Measurements from ENCODE around the gene MYO1D. TPM values are rescaled to one million over a fixed set of nuclear protein-coding genes. Genes with fewer than 3 reads are reported as not detected.

The MYO1D gene
- total and polyA plus RNA-seq, 2 donors (not counting 3 experiments of a cell fraction or from before 2014, with no cell fraction given) = 37.8 to 85.5 TPM

DNA sequence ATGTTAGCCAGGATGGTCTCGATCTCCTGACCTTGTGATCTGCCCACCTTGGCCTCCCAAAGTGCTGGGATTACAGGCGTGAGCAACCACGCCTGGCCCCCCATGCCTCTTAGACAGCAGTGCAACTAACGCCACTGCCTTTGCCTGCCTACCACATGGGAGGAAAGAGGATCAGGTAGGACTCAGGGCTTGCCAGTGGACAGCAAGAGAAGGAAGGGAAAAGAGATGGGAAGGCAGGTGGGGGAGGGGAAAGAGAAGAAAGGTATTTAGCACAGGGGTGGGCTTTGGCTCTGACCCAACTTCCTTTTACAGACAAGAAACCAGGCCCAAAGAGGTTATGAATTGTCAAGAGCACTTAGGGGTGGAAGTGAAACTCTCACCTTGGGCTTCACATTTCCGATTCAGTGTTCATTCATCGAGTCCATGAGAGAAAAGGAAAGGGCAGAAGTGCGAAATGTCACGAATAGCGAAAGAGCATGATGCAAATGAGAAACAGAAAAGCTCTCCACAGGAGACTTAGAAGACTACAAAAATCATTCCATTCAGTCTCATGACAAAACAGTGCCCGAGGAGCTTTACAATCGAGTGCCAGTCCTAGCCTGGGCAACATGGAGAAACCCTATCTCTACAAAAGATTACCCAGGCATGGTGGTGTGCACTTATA is 353.8 kb downstream of the MYO1D start:
- FAIRE-seq (no peak), DNase-seq (ENCODE audit: low read depth, low spot score) (no peak)
- no peaks in the 10 kb centered on the region for H3K9me1 ChIP-seq (replicated peaks; ENCODE audit: control insufficient read depth, extremely low read depth, insufficient read depth, low read length)
- no peaks in the 10 kb centered on the region for H3K36me3 ChIP-seq (ENCODE audit: control insufficient read depth in 2 of 2, extremely low read depth in 1 of 2, insufficient read depth in 2 of 2, low read length in 2 of 2)
- H2AFZ ChIP-seq (ENCODE audit: low read depth, low read length) = no peak overlapping the region
- H3K27me3 ChIP-seq (ENCODE audit: control insufficient read depth in 2 of 2, insufficient read depth in 2 of 2, low read length in 2 of 2) = no peaks in the 10 kb centered on the region
- TF ChIP-seq, protein P1, sequence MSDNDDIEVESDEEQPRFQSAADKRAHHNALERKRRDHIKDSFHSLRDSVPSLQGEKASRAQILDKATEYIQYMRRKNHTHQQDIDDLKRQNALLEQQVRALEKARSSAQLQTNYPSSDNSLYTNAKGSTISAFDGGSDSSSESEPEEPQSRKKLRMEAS (IDR thresholded peaks at IDR 0.05; ENCODE audit: insufficient read depth, insufficient read length) = no peak
- no peak for TF ChIP-seq FOS (IDR thresholded peaks at IDR 0.05; ENCODE audit: borderline replicate concordance, insufficient read depth, low read length)
- TF ChIP-seq EZH2 (IDR thresholded peaks at IDR 0.05; ENCODE audit: borderline replicate concordance, low read depth, low read length, severe bottlenecking) = no peak
- no peak for TF ChIP-seq GATA2 (IDR thresholded peaks at IDR 0.05; ENCODE audit: insufficient read depth, insufficient read length, low read depth, low read length)
- TF ChIP-seq, protein P2, sequence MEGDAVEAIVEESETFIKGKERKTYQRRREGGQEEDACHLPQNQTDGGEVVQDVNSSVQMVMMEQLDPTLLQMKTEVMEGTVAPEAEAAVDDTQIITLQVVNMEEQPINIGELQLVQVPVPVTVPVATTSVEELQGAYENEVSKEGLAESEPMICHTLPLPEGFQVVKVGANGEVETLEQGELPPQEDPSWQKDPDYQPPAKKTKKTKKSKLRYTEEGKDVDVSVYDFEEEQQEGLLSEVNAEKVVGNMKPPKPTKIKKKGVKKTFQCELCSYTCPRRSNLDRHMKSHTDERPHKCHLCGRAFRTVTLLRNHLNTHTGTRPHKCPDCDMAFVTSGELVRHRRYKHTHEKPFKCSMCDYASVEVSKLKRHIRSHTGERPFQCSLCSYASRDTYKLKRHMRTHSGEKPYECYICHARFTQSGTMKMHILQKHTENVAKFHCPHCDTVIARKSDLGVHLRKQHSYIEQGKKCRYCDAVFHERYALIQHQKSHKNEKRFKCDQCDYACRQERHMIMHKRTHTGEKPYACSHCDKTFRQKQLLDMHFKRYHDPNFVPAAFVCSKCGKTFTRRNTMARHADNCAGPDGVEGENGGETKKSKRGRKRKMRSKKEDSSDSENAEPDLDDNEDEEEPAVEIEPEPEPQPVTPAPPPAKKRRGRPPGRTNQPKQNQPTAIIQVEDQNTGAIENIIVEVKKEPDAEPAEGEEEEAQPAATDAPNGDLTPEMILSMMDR (IDR thresholded peaks at IDR 0.05; ENCODE audit: extremely low read depth in 1 of 2, insufficient read depth in 1 of 2, low read depth in 1 of 2, low read length in 2 of 2) = no peak
- TF ChIP-seq POLR2AphosphoS5 (IDR thresholded peaks at IDR 0.05; ENCODE audit: insufficient read depth, low read depth, low read length) = no peak
- H3K9me3 ChIP-seq (replicated peaks; ENCODE audit: control insufficient read depth, insufficient read depth, low read length) = no peaks in the 10 kb centered on the region
- ChIA-PET POLR2A (interaction anchor here (0.5 kb wide), 1 partner anchor 13 kb away, joined by 5 read pairs; no protein-coding TSS in a partner anchor), CTCF (no interaction called here)
- H3K79me2 ChIP-seq (ENCODE audit: control insufficient read depth, insufficient read depth, low read length) = no peaks in the 10 kb centered on the region
- intact Hi-C loops (cut with micrococcal nuclease) (no loop called here), dilution Hi-C loops (cut with MboI; ENCODE audit: extremely low pct_ligation_motif_present, low sequenced_read_pairs) (no loop called here)
- no TSS peak for BruUV-seq (replicated peaks)
- no peak overlapping the region for H3K27ac ChIP-seq (ENCODE audit: insufficient read depth, low read depth, low read length)
- no peak overlapping the region for H3K9ac ChIP-seq (replicated peaks; ENCODE audit: extremely low read depth, insufficient read depth, low read length)
- no peaks in the 10 kb centered on the region for H4K20me1 ChIP-seq (replicated peaks; ENCODE audit: control insufficient read depth, extremely low read depth, insufficient read depth, low read length)
- H3K4me3 ChIP-seq (replicated peaks in 1 of 3; ENCODE audit: insufficient read depth in 1 of 3, low read depth in 1 of 3, low read length in 3 of 3) = no peak overlapping the region
- H3K4me2 ChIP-seq (ENCODE audit: insufficient read depth, low read length) = no peak overlapping the region
- peaks cover 19% of the 10 kb centered on the region for H3K4me1 ChIP-seq (ENCODE audit: control insufficient read depth, extremely low read depth, insufficient read depth, low read length)
